ENCODE results near the gene MRPL28.

Gene MRPL28

GRCh38 chr16:361341-361871 lies 8.9 kb downstream of the MRPL28 start:
- no peaks in the 10 kb centered on the region for H3K27me3 Mint-ChIP-seq (ENCODE audit: low read depth)
- no peak overlapping the region for H3K27ac Mint-ChIP-seq
- H3K4me1 Mint-ChIP-seq (ENCODE audit: low read depth), result peaks cover 4% of the 10 kb centered on the region
- no peaks in the 10 kb centered on the region for H3K36me3 Mint-ChIP-seq (ENCODE audit: low read depth)
- H3K9me3 Mint-ChIP-seq, result no peaks in the 10 kb centered on the region
- H3K4me3 Mint-ChIP-seq, result no peak overlapping the region

GRCh38 chr16:360698-361336 lies 9.5 kb downstream of the MRPL28 start:
- Mint-ChIP-seq H3K4me1 (ENCODE audit: low read depth) (peaks cover 4% of the 10 kb centered on the region), H3K4me3 (no peak overlapping the region), H3K36me3 (ENCODE audit: low read depth) (no peaks in the 10 kb centered on the region), H3K9me3 (no peaks in the 10 kb centered on the region), H3K27me3 (ENCODE audit: low read depth) (no peaks in the 10 kb centered on the region), H3K27ac (no peak overlapping the region)

- no peak overlapping the region for H3K27ac Mint-ChIP-seq
- no peak overlapping the region for H3K4me3 Mint-ChIP-seq
- no peaks in the 10 kb centered on the region for H3K27me3 Mint-ChIP-seq (ENCODE audit: low read depth)
- no peaks in the 10 kb centered on the region for H3K36me3 Mint-ChIP-seq (ENCODE audit: low read depth)
- H3K4me1 Mint-ChIP-seq (ENCODE audit: low read depth), result peaks cover 7% of the 10 kb centered on the region
- H3K9me3 Mint-ChIP-seq, result no peaks in the 10 kb centered on the region
Measured at GRCh38 chr16:359871-360697, 10.3 kb downstream of the MRPL28 start.

DNA sequence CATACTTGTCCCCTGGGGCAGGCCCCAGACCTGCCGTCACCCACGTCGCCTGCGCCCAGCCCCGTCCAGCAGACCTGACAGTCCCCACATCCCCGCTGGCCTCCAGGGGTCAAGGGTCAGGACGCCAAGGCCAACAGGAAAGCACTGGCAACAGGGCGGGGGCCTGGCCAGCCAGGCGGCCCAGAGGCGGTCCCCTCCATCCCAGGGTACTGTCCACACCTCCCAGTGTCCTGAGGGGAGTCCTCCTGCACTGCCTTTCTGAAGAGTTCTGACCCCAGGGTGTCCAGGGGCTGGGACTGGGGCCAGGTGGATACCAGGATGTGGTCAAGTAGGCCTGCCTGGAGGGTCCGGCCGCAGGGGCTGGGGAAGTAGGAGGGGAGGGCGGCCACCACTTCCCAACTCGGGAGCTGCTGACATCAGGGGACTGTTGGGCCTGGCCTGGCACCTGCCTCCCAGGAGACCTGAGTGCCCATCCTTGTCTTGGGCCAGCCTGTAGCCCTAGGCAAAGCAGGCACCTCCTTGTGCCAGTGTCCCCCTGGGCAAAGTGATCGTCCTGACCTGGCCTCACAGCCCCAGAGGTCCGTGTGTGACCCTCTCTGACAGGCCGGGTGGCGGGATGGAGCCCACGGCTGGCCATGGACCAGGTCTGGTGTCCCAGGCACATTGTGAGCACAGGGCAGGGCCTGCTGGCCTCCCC lies 11.1 kb downstream of the MRPL28 start:
- Mint-ChIP-seq H3K4me3 (no peak overlapping the region), H3K9me3 (no peaks in the 10 kb centered on the region), H3K36me3 (ENCODE audit: low read depth) (no peaks in the 10 kb centered on the region), H3K27ac (no peak overlapping the region), H3K27me3 (ENCODE audit: low read depth) (no peaks in the 10 kb centered on the region), H3K4me1 (ENCODE audit: low read depth) (peaks cover 7% of the 10 kb centered on the region)

DNA sequence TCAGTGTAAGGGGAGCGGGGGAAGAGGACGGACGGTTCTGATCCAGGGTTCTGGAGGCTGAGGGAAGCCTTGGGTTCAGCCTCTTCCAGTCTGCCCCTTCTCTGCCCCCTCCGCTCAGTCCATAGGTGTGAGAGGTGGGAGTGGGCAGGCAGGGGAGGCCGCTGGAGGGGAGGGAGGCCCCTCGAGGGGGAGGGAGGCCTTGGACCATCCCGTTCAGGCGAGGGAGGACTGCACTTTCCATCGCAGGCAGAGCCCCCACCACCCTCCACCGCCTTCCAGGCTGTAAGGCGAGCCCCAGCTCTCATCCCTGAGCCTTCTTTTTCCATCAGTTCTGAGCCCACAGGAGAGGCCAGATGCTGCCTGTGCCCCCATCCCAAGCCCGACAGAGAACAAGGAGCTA lies 13.6 kb downstream of the MRPL28 start:
- no peak overlapping the region for H3K27ac Mint-ChIP-seq

GRCh38 chr16:354971-355461 lies 15.3 kb downstream of the MRPL28 start:
- no peaks in the 10 kb centered on the region for H3K27me3 Mint-ChIP-seq (ENCODE audit: low read depth)
- peaks cover 4% of the 10 kb centered on the region for H3K36me3 Mint-ChIP-seq (ENCODE audit: low read depth)
- no peak overlapping the region for H3K4me3 Mint-ChIP-seq
- peaks cover 8% of the 10 kb centered on the region for H3K4me1 Mint-ChIP-seq (ENCODE audit: low read depth)
- H3K9me3 Mint-ChIP-seq, result no peaks in the 10 kb centered on the region
- H3K27ac Mint-ChIP-seq, result no peak overlapping the region

More for the DNA sequence above, 13.6 kb downstream of the MRPL28 start:
- peaks cover 3% of the 10 kb centered on the region for H3K4me1 Mint-ChIP-seq (ENCODE audit: low read depth)
- H3K36me3 Mint-ChIP-seq (ENCODE audit: low read depth), result no peaks in the 10 kb centered on the region
- H3K27me3 Mint-ChIP-seq (ENCODE audit: low read depth), result no peaks in the 10 kb centered on the region
- H3K4me3 Mint-ChIP-seq, result no peak overlapping the region
- H3K9me3 Mint-ChIP-seq, result no peaks in the 10 kb centered on the region

- peaks cover 4% of the 10 kb centered on the region for H3K36me3 Mint-ChIP-seq (ENCODE audit: low read depth)
- H3K27me3 Mint-ChIP-seq (ENCODE audit: low read depth), result no peaks in the 10 kb centered on the region
- H3K9me3 Mint-ChIP-seq, result no peaks in the 10 kb centered on the region
- peak overlapping the region; percentile 25 for H3K4me3 Mint-ChIP-seq
- H3K4me1 Mint-ChIP-seq (ENCODE audit: low read depth), result peaks cover 8% of the 10 kb centered on the region
- no peak overlapping the region for H3K27ac Mint-ChIP-seq
Measured at GRCh38 chr16:354291-354881, 16.0 kb downstream of the MRPL28 start.

DNA sequence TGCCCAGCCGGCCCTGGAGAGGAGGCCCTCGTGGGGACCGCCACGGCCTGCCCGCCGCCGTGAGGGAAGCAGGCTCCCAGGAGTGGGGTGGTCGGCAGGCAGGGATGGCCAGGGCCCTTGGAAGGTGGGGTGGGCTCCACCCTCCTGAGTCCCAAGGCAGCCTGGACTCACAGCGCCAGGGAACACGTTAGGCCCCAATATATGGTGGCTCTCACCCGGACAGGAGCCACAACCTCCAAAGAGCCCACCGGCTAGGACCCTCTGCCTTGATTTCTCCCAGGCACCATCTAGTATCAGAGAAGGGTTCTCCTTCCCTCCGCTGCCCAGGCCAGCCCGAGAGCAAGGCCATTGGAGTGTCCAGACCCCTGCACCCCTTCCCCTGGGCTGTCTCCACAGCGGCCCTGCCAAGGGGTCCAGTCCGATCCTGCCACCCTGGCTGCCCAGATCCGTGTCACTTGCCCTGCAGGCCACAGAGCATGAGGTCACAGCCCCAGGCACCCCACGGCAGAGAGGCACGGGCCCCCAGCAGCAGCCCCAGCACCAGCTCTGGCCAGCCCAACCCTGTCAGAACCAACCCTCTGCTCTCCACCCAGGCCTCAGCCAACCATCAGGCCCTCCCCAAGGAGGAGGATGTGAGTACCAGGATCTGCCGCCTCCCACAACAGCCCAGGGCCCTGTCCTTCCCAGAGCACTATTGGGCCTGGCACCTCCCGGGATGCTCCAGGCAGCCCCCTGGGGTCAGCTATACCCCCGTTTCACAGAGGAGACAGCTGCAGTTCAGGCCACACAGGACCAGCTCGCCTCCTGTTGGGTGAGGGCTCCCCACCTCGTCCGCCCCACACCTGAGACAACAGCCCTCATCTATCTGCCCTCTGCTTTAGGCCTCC lies 16.7 kb downstream of the MRPL28 start:
- peaks cover 8% of the 10 kb centered on the region for H3K4me1 Mint-ChIP-seq (ENCODE audit: low read depth)
- H3K27me3 Mint-ChIP-seq (ENCODE audit: low read depth), result no peaks in the 10 kb centered on the region
- no peaks in the 10 kb centered on the region for H3K9me3 Mint-ChIP-seq
- H3K4me3 Mint-ChIP-seq, result peak overlapping the region; percentile 25
- no peak overlapping the region for H3K27ac Mint-ChIP-seq
- peaks cover 4% of the 10 kb centered on the region for H3K36me3 Mint-ChIP-seq (ENCODE audit: low read depth)

- no peaks in the 10 kb centered on the region for H3K9me3 Mint-ChIP-seq
- peak within 1 kb of the TSS; percentile 90 for H3K4me3 Mint-ChIP-seq
- peak within 1 kb of the TSS; percentile 88 for H3K27ac Mint-ChIP-seq
- H3K27me3 Mint-ChIP-seq (ENCODE audit: low read depth), result no peaks in the 10 kb centered on the region
- peaks cover 4% of the 10 kb centered on the region for H3K36me3 Mint-ChIP-seq (ENCODE audit: low read depth)
- peaks cover 8% of the 10 kb centered on the region for H3K4me1 Mint-ChIP-seq (ENCODE audit: low read depth)
Measured at GRCh38 chr16:352547-353403, 17.6 kb downstream of the MRPL28 start, which contains the start of gene AXIN1. AXIN1 (minus strand) TSS chr16:352723; CDS start chr16:347025, 5,698 bp downstream.

GRCh38 chr16:351804-352520 lies 18.4 kb downstream of the MRPL28 start:
- H3K36me3 Mint-ChIP-seq (ENCODE audit: low read depth), result peaks cover 11% of the 10 kb centered on the region
- no peaks in the 10 kb centered on the region for H3K9me3 Mint-ChIP-seq
- peak overlapping the region; percentile 88 for H3K27ac Mint-ChIP-seq
- H3K4me3 Mint-ChIP-seq, result peak overlapping the region; percentile 90
- H3K4me1 Mint-ChIP-seq (ENCODE audit: low read depth), result peaks cover 14% of the 10 kb centered on the region
- no peaks in the 10 kb centered on the region for H3K27me3 Mint-ChIP-seq (ENCODE audit: low read depth)

DNA sequence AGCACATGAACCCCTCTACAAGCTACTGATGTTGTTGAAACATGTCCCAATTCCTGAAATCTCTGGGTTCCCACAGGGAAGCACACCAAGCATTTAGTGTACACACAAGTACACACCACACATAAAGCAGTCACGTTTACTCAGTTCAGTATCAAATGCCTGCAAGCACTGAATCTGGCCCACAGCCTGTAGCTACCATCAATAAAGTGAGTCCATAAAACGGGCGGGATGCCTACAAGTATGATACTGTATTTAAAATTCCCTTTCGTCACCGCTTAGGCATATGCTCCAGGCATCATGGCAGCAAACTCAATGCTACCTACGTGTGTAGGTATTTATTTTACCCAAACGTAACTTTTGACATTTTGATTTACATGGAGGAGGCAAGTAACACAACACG lies 20.1 kb downstream of the MRPL28 start:
- Mint-ChIP-seq H3K27me3 (ENCODE audit: low read depth) (no peaks in the 10 kb centered on the region), H3K27ac (no peak overlapping the region), H3K4me3 (no peak overlapping the region), H3K4me1 (ENCODE audit: low read depth) (peaks cover 13% of the 10 kb centered on the region), H3K9me3 (no peaks in the 10 kb centered on the region), H3K36me3 (ENCODE audit: low read depth) (peaks cover 21% of the 10 kb centered on the region)

- H3K27ac Mint-ChIP-seq, result no peak overlapping the region
- H3K27me3 Mint-ChIP-seq (ENCODE audit: low read depth), result no peaks in the 10 kb centered on the region
- H3K9me3 Mint-ChIP-seq, result no peaks in the 10 kb centered on the region
- peaks cover 27% of the 10 kb centered on the region for H3K36me3 Mint-ChIP-seq (ENCODE audit: low read depth)
- no peak overlapping the region for H3K4me3 Mint-ChIP-seq
- peaks cover 12% of the 10 kb centered on the region for H3K4me1 Mint-ChIP-seq (ENCODE audit: low read depth)
Measured at GRCh38 chr16:349211-349610, 21.1 kb downstream of the MRPL28 start.
